HEK293T (cell line): ENCODE results near the gene ATXN2.

Source experiments
- FOXA1 ChIP-seq: fragments of 450-650 bp; IDR thresholded peaks from 2 replicates; pipeline ENCODE4 v1.6.1; 2016; ENCODE audit warnings: mild to moderate bottlenecking
- FOXM1 ChIP-seq: fragments of 450-650 bp; IDR thresholded peaks from 2 replicates; pipeline ENCODE4 v1.6.1; 2017; ENCODE audit warnings: mild to moderate bottlenecking, borderline replicate concordance
- LEF1 ChIP-seq: fragments of 450-650 bp; IDR thresholded peaks from 2 replicates; pipeline ENCODE4 v1.6.1; 2017; ENCODE audit warnings: mild to moderate bottlenecking, borderline replicate concordance
- NFRKB ChIP-seq: fragments of 450-650 bp; IDR thresholded peaks from 2 replicates; pipeline ENCODE4 v1.6.1; 2016; ENCODE audit warnings: mild to moderate bottlenecking, moderate library complexity
- SUZ12 ChIP-seq: fragments of 450-650 bp; IDR thresholded peaks from 2 replicates; pipeline ENCODE4 v1.6.1; 2016; ENCODE audit warnings: mild to moderate bottlenecking

- TF ChIP-seq FOXM1 (no peak), SUZ12 (no peak), NFRKB (no peak), LEF1 (no peak), FOXA1 (no peak)
Observed at GRCh38 chr12:111580737-111581136, 18.4 kb downstream of the ATXN2 start.
